ENCODE results near the gene ASB13. TPM values are rescaled to one million over a fixed set of nuclear protein-coding genes. Genes with fewer than 3 reads are reported as not detected.
A peak's percentile ranks its signal among the peaks of the same experiment; 100 is the strongest.

ASB13 gene
- total RNA-seq, 2 experiments from 2014 or later, result 1.9 to 2.9 TPM

GRCh38 chr10:5684971-5685763, 18.8 kb upstream of the ASB13 start:
- Mint-ChIP-seq H3K4me1 (ENCODE audit: low read depth) (peaks cover 54% of the 10 kb centered on the region), H3K36me3 (ENCODE audit: low read depth) (peaks cover 27% of the 10 kb centered on the region), H3K4me3 (peak overlapping the region; percentile 96), H3K27me3 (no peaks in the 10 kb centered on the region), H3K27ac (peak overlapping the region; percentile 98), H3K9me3 (no peaks in the 10 kb centered on the region)
- Histone ChIP-seq H3K9me3 (ENCODE audit: control insufficient read depth in 1 of 2, insufficient read depth in 1 of 2, low read length in 2 of 2) (no peaks in the 10 kb centered on the region), H3K27ac (ENCODE audit: low read depth in 1 of 2, low read length in 2 of 2) (peak overlapping the region; percentile 81 to 98), H3K4me3 (ENCODE audit: low read length) (peak overlapping the region; percentile 71), H3K27me3 (ENCODE audit: control insufficient read depth in 1 of 2, insufficient read depth in 2 of 2, low read length in 2 of 2) (no peaks in the 10 kb centered on the region), H3K4me1 (ENCODE audit: insufficient read depth, low read length) (peaks cover 28% of the 10 kb centered on the region), H3K36me3 (ENCODE audit: insufficient read depth, low read length) (no peaks in the 10 kb centered on the region)
- ATAC-seq (ENCODE audit: poor library complexity) (peak; percentile 62), DNase-seq (peak; percentile 28 to 88 (median 58))
- ChIA-PET POLR2A (interaction anchor here (0.6 to 1.8 kb wide), 12 partner anchors 8 to 725 kb away, joined by 3 to 12 read pairs (median 4); partner anchors contain the start of genes ANKRD16, ASB13 and FBH1), CTCF (no interaction called here)
- intact Hi-C loops (cut with DNase I, micrococcal nuclease), result loop anchor here (1.0 to 5.0 kb wide), 4 partner anchors 26 to 187 kb away; partner anchors contain the start of gene GDI2 (in 2 of the 2)
- peak; percentile 56 for TF ChIP-seq CTCF (IDR thresholded peaks at IDR 0.05)

- H3K27me3 Mint-ChIP-seq, result peaks cover 5% of the 10 kb centered on the region
- ChIA-PET POLR2A (interaction anchor here (0.6 to 1.8 kb wide), 17 partner anchors 8 to 725 kb away, joined by 3 to 12 read pairs (median 4); partner anchors contain the start of genes ANKRD16, ASB13 and FBH1), CTCF (no interaction called here)
- ATAC-seq (ENCODE audit: poor library complexity) (peak; percentile 82), DNase-seq (peak; percentile 87 to 98 (median 96))
- Histone ChIP-seq H3K27ac (ENCODE audit: low read depth in 1 of 2, low read length in 2 of 2) (peak within 1 kb of the TSS; percentile 81 to 98), H3K4me3 (ENCODE audit: low read length) (peak within 1 kb of the TSS; percentile 71), H3K9me3 (ENCODE audit: control insufficient read depth in 1 of 2, insufficient read depth in 1 of 2, low read length in 2 of 2) (no peaks in the 10 kb centered on the region), H3K36me3 (ENCODE audit: insufficient read depth, low read length) (no peaks in the 10 kb centered on the region), H3K27me3 (ENCODE audit: control insufficient read depth in 1 of 2, insufficient read depth in 2 of 2, low read length in 2 of 2) (no peaks in the 10 kb centered on the region), H3K4me1 (ENCODE audit: insufficient read depth, low read length) (peaks cover 27% of the 10 kb centered on the region)
- H3K4me1 Mint-ChIP-seq (ENCODE audit: low read depth), result peaks cover 50% of the 10 kb centered on the region
- H3K4me3 Mint-ChIP-seq, result peak within 1 kb of the TSS; percentile 98
- H3K9me3 Mint-ChIP-seq, result no peaks in the 10 kb centered on the region
- intact Hi-C loops (cut with DNase I, micrococcal nuclease), result loop anchor here (1.0 to 2.0 kb wide), 3 partner anchors 26 to 129 kb away; partner anchors contain the start of gene GDI2 (in 2 of the 2)
- no peak for TF ChIP-seq CTCF (IDR thresholded peaks at IDR 0.05)
- peaks cover 27% of the 10 kb centered on the region for H3K36me3 Mint-ChIP-seq (ENCODE audit: low read depth)
- peak within 1 kb of the TSS; percentile 98 for H3K27ac Mint-ChIP-seq
Observed at GRCh38 chr10:5684318-5684970, 18.0 kb upstream of the ASB13 start, which contains the start of gene TASOR2. Gene TASOR2 (plus strand): TSS chr10:5684838. CDS start chr10:5720643, 35,805 bp downstream.

- Mint-ChIP-seq H3K36me3 (ENCODE audit: low read depth) (peaks cover 21% of the 10 kb centered on the region), H3K4me1 (ENCODE audit: low read depth) (peaks cover 38% of the 10 kb centered on the region), H3K4me3 (peak overlapping the region; percentile 46), H3K27me3 (peaks cover 12% of the 10 kb centered on the region), H3K9me3 (no peaks in the 10 kb centered on the region), H3K27ac (peak overlapping the region; percentile 46)
- Histone ChIP-seq H3K36me3 (ENCODE audit: insufficient read depth, low read length) (no peaks in the 10 kb centered on the region), H3K4me3 (ENCODE audit: low read length) (no peak overlapping the region), H3K9me3 (ENCODE audit: control insufficient read depth in 1 of 2, insufficient read depth in 1 of 2, low read length in 2 of 2) (no peaks in the 10 kb centered on the region), H3K27me3 (ENCODE audit: control insufficient read depth in 1 of 2, insufficient read depth in 2 of 2, low read length in 2 of 2) (peaks cover 3 to 6% of the 10 kb centered on the region in 2 experiments), H3K27ac (ENCODE audit: low read depth in 1 of 2, low read length in 2 of 2) (no peak overlapping the region), H3K4me1 (ENCODE audit: insufficient read depth, low read length) (peaks cover 16% of the 10 kb centered on the region)
- TF ChIP-seq CTCF (IDR thresholded peaks at IDR 0.05), result no peak
- ChIA-PET POLR2A (interaction anchor here (0.8 to 1.8 kb wide), 5 partner anchors 11 to 131 kb away, joined by 3 to 10 read pairs (median 5); no protein-coding TSS in a partner anchor), CTCF (no interaction called here)
- intact Hi-C loops (cut with DNase I, micrococcal nuclease), result loop anchor here in 1 of 2 experiments (2.0 kb wide), 1 partner anchor 206 kb away; the partner anchor contains the start of gene ANKRD16
- ATAC-seq (ENCODE audit: poor library complexity) (no peak), DNase-seq (no peak)
Observed at GRCh38 chr10:5683065-5683464, 16.7 kb upstream of the ASB13 start.
